SK-N-SH (cell line): Measurements from ENCODE around the gene CUL1. TPM values are rescaled to one million over a fixed set of nuclear protein-coding genes. Genes with fewer than 3 reads are reported as not detected.

Experiments
- CTCF ChIA-PET: fragments of 300-600, 350-600 bp; formaldehyde crosslinking; extraction: SDS; loops from one replicate; lab custom pipeline; 2021; lab: Yijun Ruan, JAX
- POLR2A ChIA-PET: fragments of 350-600 bp; sonication (Branson Sonifier 250); formaldehyde crosslinking; extraction: SDS; loops from one replicate; lab custom pipeline; 2020; ENCODE audit warnings: antibody characterized with exemption, inconsistent platforms; lab: Yijun Ruan, JAX
- DNase-seq: peaks from one replicate; pipeline ENCODE4 v3.0.0; 2012
- H2AFZ ChIP-seq: fragments of 200-600 bp; sonication (generic); 2 replicates; pipeline ENCODE4 v1.8.1; 2016; ENCODE audit warnings: antibody characterized with exemption, mild to moderate bottlenecking, low read depth
- H3F3A ChIP-seq: fragments of 200-600 bp; sonication (generic); replicated peaks from 2 replicates; pipeline ENCODE3; 2016; ENCODE audit warnings: antibody characterized with exemption, mild to moderate bottlenecking; ENCODE audit not compliant: insufficient read depth
- H3K27ac ChIP-seq, 2 experiments: fragments of 200-500 bp in 1 of 2; fragments of 200-600 bp in 1 of 2; sonication (Bioruptor generic) in 1 of 2; sonication (generic), shearing (Covaris generic) in 1 of 2; 2 replicates each; pipeline versions ENCODE4 v1.5.1 to v1.6.1; 2014 to 2016; ENCODE audit warnings: low read depth in 2 of 2, inconsistent platforms in 1 of 2, low read length in 1 of 2, mild to moderate bottlenecking in 1 of 2, mixed read lengths in 1 of 2
- H3K27me3 ChIP-seq: fragments of 200-600 bp; sonication (generic), shearing (Covaris generic); 2 replicates; pipeline ENCODE4 v1.6.1; 2016; ENCODE audit warnings: mixed run types; ENCODE audit not compliant: insufficient read depth
- H3K36me3 ChIP-seq, 2 experiments: fragments of 200-500 bp in 1 of 2; fragments of 200-600 bp in 1 of 2; sonication (Bioruptor generic) in 1 of 2; sonication (generic) in 1 of 2; replicated peaks in 1 of 2; 2 replicates each; pipeline versions ENCODE3 to v1.5.1; 2014 to 2016; ENCODE audit warnings: low read length in 1 of 2, mild to moderate bottlenecking in 1 of 2; ENCODE audit not compliant: insufficient read depth in 2 of 2, control insufficient read depth in 1 of 2
- H3K4me1 ChIP-seq, 2 experiments: fragments of 200-500 bp in 1 of 2; fragments of 200-600 bp in 1 of 2; sonication (Bioruptor generic) in 1 of 2; sonication (generic), shearing (Covaris generic) in 1 of 2; 2 replicates each; pipeline versions ENCODE4 v1.5.1 to v1.6.1; 2014 to 2016; ENCODE audit warnings: low read depth in 1 of 2, low read length in 1 of 2, mixed run types in 1 of 2; ENCODE audit not compliant: insufficient read depth in 2 of 2, control insufficient read depth in 1 of 2
- H3K4me2 ChIP-seq: fragments of 200-600 bp; sonication (generic), shearing (Covaris generic); 2 replicates; pipeline ENCODE4 v1.6.1; 2017; ENCODE audit warnings: mixed run types
- H3K4me3 ChIP-seq, 2 experiments: fragments of 200-500 bp in 1 of 2; fragments of 200-600 bp in 1 of 2; sonication (Bioruptor generic) in 1 of 2; sonication (generic), shearing (Covaris generic) in 1 of 2; 2 replicates each; pipeline versions ENCODE4 v1.5.1 to v1.8.1; 2014 to 2016; ENCODE audit warnings: low read depth in 2 of 2, inconsistent platforms in 1 of 2, low read length in 1 of 2, mild to moderate bottlenecking in 1 of 2, mixed read lengths in 1 of 2, moderate library complexity in 1 of 2
- H3K79me2 ChIP-seq: fragments of 200-600 bp; sonication (generic); 2 replicates; pipeline ENCODE4 v1.8.1; 2017; ENCODE audit warnings: mild to moderate bottlenecking; ENCODE audit not compliant: insufficient read depth
- H3K9ac ChIP-seq: fragments of 200-600 bp; sonication (generic); 2 replicates; pipeline ENCODE4 v1.6.1; 2017; ENCODE audit warnings: mixed run types
- H3K9me2 ChIP-seq: fragments of 200-600 bp; sonication (generic); 2 replicates; pipeline ENCODE4 v1.6.1; 2017; ENCODE audit warnings: mixed run types
- H3K9me3 ChIP-seq: fragments of 200-600 bp; sonication (generic); 2 replicates; pipeline ENCODE4 v1.6.1; 2017; ENCODE audit warnings: mixed run types, mild to moderate bottlenecking, moderate library complexity
- H4K20me1 ChIP-seq: fragments of 200-600 bp; sonication (generic); 2 replicates; pipeline ENCODE4 v1.6.1; 2017; ENCODE audit warnings: mild to moderate bottlenecking, mixed run types; ENCODE audit not compliant: insufficient read depth
- CHD2 ChIP-seq: fragments of 150-350 bp; IDR thresholded peaks from 2 replicates; pipeline ENCODE4 v1.6.1; 2018; ENCODE audit warnings: low read length; ENCODE audit not compliant: partially characterized antibody
- CTCF ChIP-seq: fragments of 200-600 bp; sonication (generic); IDR thresholded peaks from 2 replicates; pipeline ENCODE4 v1.6.1; 2017; ENCODE audit warnings: antibody characterized with exemption, mild to moderate bottlenecking, moderate library complexity
- FOSL2 ChIP-seq: IDR thresholded peaks from 2 replicates; pipeline ENCODE4 v1.4.0; 2012; ENCODE audit warnings: low read depth, mild to moderate bottlenecking, moderate library complexity, borderline replicate concordance
- IRF3 ChIP-seq: fragments of 150-350 bp; IDR thresholded peaks from 2 replicates; pipeline ENCODE4 v1.6.1; 2016; ENCODE audit warnings: mild to moderate bottlenecking, low read depth, low read length
- MEF2A ChIP-seq: IDR thresholded peaks from 2 replicates; pipeline ENCODE4 v1.4.0; 2012; ENCODE audit warnings: low read depth, borderline replicate concordance
- MXI1 ChIP-seq: IDR thresholded peaks from 2 replicates; pipeline ENCODE4 v1.6.1; 2012; ENCODE audit warnings: mild to moderate bottlenecking, low read depth, low read length, improper control_type of control experiment
- NRF1 ChIP-seq: IDR thresholded peaks from 2 replicates; pipeline ENCODE4 v1.6.1; 2012; ENCODE audit warnings: low read depth, mild to moderate bottlenecking, low read length
- RAD21 ChIP-seq: IDR thresholded peaks from 2 replicates; pipeline ENCODE4 v1.6.1; 2012; ENCODE audit warnings: mild to moderate bottlenecking, low read length
- REST ChIP-seq: IDR thresholded peaks from 2 replicates; pipeline ENCODE4 v1.6.1; 2012; ENCODE audit warnings: mild to moderate bottlenecking, low read depth, low read length, moderate library complexity
- RFX5 ChIP-seq: IDR thresholded peaks from 2 replicates; pipeline ENCODE4 v1.6.1; 2012; ENCODE audit warnings: mild to moderate bottlenecking, improper control_type of control experiment, low read length
- SIN3A ChIP-seq: IDR thresholded peaks from 2 replicates; pipeline ENCODE4 v1.6.1; 2012; ENCODE audit warnings: low read depth, mild to moderate bottlenecking, low read length, moderate library complexity, borderline replicate concordance
- TEAD4 ChIP-seq: IDR thresholded peaks from 2 replicates; pipeline ENCODE4 v1.4.0; 2012; ENCODE audit warnings: mild to moderate bottlenecking, borderline replicate concordance; ENCODE audit not compliant: insufficient read depth
- USF2 ChIP-seq: fragments of 150-350 bp; IDR thresholded peaks from 2 replicates; pipeline ENCODE4 v1.6.1; 2017; ENCODE audit warnings: antibody characterized with exemption, low read length, low read depth, borderline replicate concordance
- YY1 ChIP-seq: IDR thresholded peaks from 2 replicates; pipeline ENCODE4 v1.4.0; 2012; ENCODE audit warnings: low read depth, mild to moderate bottlenecking
- WGBS: methylation state at CpG from one replicate; pipeline ENCODE4 v1.1.6; 2017; ENCODE audit warnings: low lambda C conversion rate; 5-methylcytosine and 5-hydroxymethylcytosine counted together
- polyA plus RNA-seq, 3 experiments: library from polyadenylated mRNA; depleted of rRNA; stranded (reverse); fragments of >200 nt; gene quantifications; 2 replicates each; pipeline ENCODE4 v1.2.3, GENCODE V29; 2012

Gene CUL1
- polyA plus RNA-seq, 1 of the 3 experiments (the other 2 are of a cell fraction) = 45.2 TPM

- Histone ChIP-seq H2AFZ (no peak overlapping the region), H3K79me2 (peaks cover 100% of the 10 kb centered on the region), H3K9me3 (no peaks in the 10 kb centered on the region), H3K4me2 (no peak overlapping the region), H3K27me3 (no peaks in the 10 kb centered on the region), H3F3A (peaks cover 11% of the 10 kb centered on the region), H3K9ac (no peak overlapping the region), H4K20me1 (peaks cover 67% of the 10 kb centered on the region), H3K4me3 (no peak overlapping the region), H3K9me2 (no peaks in the 10 kb centered on the region), H3K4me1 (peaks cover 2 to 11% of the 10 kb centered on the region in 2 experiments; a peak in 2 of 4 replicates), H3K27ac (no peak overlapping the region), H3K36me3 (peaks cover 56 to 58% of the 10 kb centered on the region in 2 experiments)
- WGBS = 96% methylated on average over 2 of the region's 2 CpGs
- DNase-seq = no peak
- POLR2A ChIA-PET = no interaction called here
- TF ChIP-seq RFX5 (no peak), IRF3 (no peak), REST (no peak), CTCF (no peak), YY1 (no peak), RAD21 (no peak), USF2 (no peak), TEAD4 (no peak), FOSL2 (no peak), SIN3A (no peak), MXI1 (no peak), NRF1 (no peak), CHD2 (no peak), MEF2A (no peak)
- CTCF ChIA-PET = interaction anchor here (1.1 to 1.2 kb wide), 2 partner anchors 10 to 21 kb away, joined by 3 to 4 read pairs; no protein-coding TSS in a partner anchor
These were observed 34.8 kb downstream of the CUL1 start for GRCh38 chr7:148733496-148733895.
